Muscle of leg (tissue), 11 donors: ENCODE measurements around the gene MAP4K5. TPM values are rescaled to one million over a fixed set of nuclear protein-coding genes. Genes with fewer than 3 reads are reported as not detected.
"Not testable (repeated sequence)": the region's sequence is repeated elsewhere in the genome, so short reads cannot be mapped to it uniquely, and the experiment has no call there.

Source experiments
- DNase-seq: peaks from one replicate; pipeline ENCODE4 v3.0.0; 2013
- H3K27ac ChIP-seq: one replicate; pipeline ENCODE4 v1.5.1; 2013; ENCODE audit warnings: mild to moderate bottlenecking, low read length, control low read depth
- H3K27me3 ChIP-seq: one replicate; pipeline ENCODE4 v1.6.1; 2013; ENCODE audit warnings: low read length; ENCODE audit not compliant: control insufficient read depth, insufficient read depth
- H3K36me3 ChIP-seq: one replicate; pipeline ENCODE4 v1.6.1; 2013; ENCODE audit warnings: low read length; ENCODE audit not compliant: control insufficient read depth, insufficient read depth
- H3K4me1 ChIP-seq: one replicate; pipeline ENCODE4 v1.6.1; 2013; ENCODE audit warnings: low read length; ENCODE audit not compliant: control insufficient read depth, insufficient read depth
- H3K4me3 ChIP-seq: one replicate; pipeline ENCODE4 v1.5.1; 2013; ENCODE audit warnings: low read length, control low read depth
- H3K9me3 ChIP-seq: replicated peaks from 2 replicates; pipeline ENCODE4 v1.6.1; 2013; ENCODE audit warnings: low read depth, low read length; ENCODE audit not compliant: control insufficient read depth
- WGBS: methylation state at CpG from one replicate; pipeline ENCODE4 v1.1.5; 2013; ENCODE audit warnings: missing lambda C conversion rate; ENCODE audit not compliant: insufficient coverage; 5-methylcytosine and 5-hydroxymethylcytosine counted together
- polyA plus RNA-seq, 8 donors: library from polyadenylated mRNA; unstranded; fragments of 120-200 nt; gene quantifications; one replicate each; pipeline versions ENCODE4 v1.2.1 to v1.2.3, GENCODE V29; 2013; ENCODE audit warnings: inconsistent platforms in 1 of 8, low replicate concordance in 1 of 8; ENCODE audit not compliant: insufficient read length in 8 of 8, insufficient read depth in 1 of 8
- total RNA-seq: library from RNA; stranded (reverse); fragments of 120-200 nt; gene quantifications from one replicate; pipeline ENCODE4 v1.2.4, GENCODE V29; 2013

The MAP4K5 gene
- total and polyA plus RNA-seq, 9 donors, result 19.7 to 40.9 (median 31.6) TPM

DNA sequence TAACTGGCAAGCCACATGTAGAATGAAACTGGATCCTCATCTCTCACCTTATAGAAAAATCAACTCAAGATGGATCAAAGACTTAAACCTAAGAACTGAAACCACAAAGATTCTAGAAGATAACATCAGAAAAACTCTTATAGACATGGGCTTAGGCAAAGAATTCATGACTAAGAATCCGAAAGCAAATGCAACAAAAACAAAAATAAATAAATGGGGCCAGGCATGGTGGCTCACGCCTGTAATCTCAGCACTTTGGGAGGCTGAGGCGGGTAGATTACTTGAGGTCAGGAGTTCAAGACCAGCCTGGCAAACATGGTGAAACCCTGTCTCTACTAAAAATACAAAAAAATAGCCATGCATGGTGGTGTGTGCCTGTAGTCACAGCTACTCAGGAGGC lies 20.4 kb upstream of the MAP4K5 start:
- H3K9me3 ChIP-seq, H3K4me1 ChIP-seq, H3K27me3 ChIP-seq, DNase-seq, H3K27ac ChIP-seq, H3K36me3 ChIP-seq, H3K4me3 ChIP-seq: not testable (repeated sequence)
- no CpG with 5 or more reads among the region's 3 CpGs for WGBS

DNA sequence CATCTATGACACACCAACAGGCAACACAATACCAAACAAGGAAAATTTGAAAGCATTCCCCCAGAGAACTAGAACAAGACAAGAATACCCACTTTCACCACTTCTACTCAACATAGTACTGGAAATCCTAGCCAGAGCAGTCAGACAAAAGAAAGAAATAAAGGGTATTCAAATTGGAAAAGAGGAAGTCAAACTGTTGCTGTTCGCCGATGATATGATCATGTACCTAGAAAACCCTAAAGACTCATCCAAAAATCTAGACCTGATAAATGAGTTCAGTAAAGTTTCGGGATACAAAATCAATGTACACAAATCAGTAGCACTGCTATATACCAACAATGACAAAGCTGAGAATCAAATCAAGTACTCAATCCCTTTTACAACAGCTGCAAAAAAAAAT lies 19.5 kb upstream of the MAP4K5 start:
- Histone ChIP-seq H3K27me3 (no peaks in the 10 kb centered on the region), H3K4me3 (no peak overlapping the region), H3K9me3 (no peaks in the 10 kb centered on the region), H3K27ac (no peak overlapping the region), H3K4me1 (no peaks in the 10 kb centered on the region), H3K36me3 (no peaks in the 10 kb centered on the region)
- no CpG with 5 or more reads among the region's 3 CpGs for WGBS
- DNase-seq, result no peak

DNA sequence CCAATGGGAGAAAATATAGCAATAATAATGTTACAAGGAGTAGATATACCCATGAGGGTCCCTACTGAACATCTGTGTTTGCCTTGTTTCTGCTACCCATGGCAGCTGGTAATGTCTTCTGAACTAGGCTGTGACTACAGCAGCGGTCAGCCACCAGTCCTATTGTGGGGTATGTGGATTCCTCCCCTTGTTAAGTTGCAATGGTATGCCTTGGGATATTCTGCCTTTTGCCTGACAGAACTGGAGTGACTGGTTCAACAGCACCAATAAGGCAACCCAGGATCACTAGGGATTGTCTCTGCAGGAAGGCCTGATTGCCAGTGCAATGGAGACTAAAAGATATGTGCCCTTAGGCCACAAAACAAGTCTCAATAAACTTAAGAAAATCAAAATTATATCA lies 17.9 kb upstream of the MAP4K5 start:
- no peak overlapping the region for H3K4me3 ChIP-seq
- no peaks in the 10 kb centered on the region for H3K27me3 ChIP-seq
- H3K36me3 ChIP-seq, result no peaks in the 10 kb centered on the region
- DNase-seq, result no peak
- H3K27ac ChIP-seq, result no peak overlapping the region
- WGBS, result 100% methylated on average over 1 of the region's 1 CpG
- H3K9me3 ChIP-seq, result no peaks in the 10 kb centered on the region
- H3K4me1 ChIP-seq, result no peaks in the 10 kb centered on the region

DNA sequence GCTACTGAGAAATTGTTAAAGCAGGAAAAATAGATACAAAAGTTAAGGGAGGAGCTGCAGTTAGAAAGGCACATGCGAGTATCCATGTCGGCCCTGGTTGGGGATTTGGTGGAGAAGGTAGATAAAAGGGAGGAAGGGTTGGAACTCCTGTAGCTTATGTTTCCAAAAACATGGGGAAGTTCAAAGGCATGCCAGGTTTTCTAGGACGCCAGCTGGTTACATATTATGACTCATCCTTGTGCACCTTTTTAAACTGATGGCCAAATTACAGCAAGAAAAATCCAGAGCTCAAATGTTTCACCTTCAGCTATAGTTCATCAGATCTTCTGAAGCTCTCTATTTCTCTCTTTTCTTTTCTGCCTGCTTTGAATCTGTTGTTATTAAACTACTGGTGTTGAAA lies 13.2 kb upstream of the MAP4K5 start:
- WGBS, result 50% methylated on average over 2 of the region's 3 CpGs

DNA sequence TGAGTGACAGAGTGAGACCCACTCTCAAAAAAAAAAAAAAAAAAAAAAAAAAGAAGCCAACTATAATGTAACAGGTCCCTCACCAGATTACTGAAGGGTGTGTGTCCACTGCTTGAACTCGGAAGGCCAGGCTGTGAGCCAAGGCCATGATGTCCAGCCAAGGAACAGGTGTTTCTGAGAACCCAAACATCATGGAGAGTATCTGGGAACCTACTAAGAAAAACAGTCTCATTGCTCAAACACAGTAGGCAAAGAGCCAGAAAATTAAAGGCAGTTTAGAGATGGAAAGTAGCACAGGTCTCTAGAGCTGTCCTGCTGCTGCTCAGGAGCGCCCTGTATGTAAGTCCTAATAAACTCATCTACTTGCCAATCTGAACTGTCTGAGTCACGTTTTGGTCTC lies 12.5 kb upstream of the MAP4K5 start:
- Histone ChIP-seq H3K36me3 (no peaks in the 10 kb centered on the region), H3K4me1 (no peaks in the 10 kb centered on the region), H3K27ac (no peak overlapping the region), H3K4me3 (no peak overlapping the region), H3K9me3 (no peaks in the 10 kb centered on the region), H3K27me3 (no peaks in the 10 kb centered on the region)
- WGBS, result no CpG with 5 or more reads among the region's 3 CpGs
- peak; percentile 44 for DNase-seq

More for the DNA sequence above, 13.2 kb upstream of the MAP4K5 start:
- Histone ChIP-seq H3K4me3 (no peak overlapping the region), H3K9me3 (no peaks in the 10 kb centered on the region), H3K4me1 (no peaks in the 10 kb centered on the region), H3K27me3 (no peaks in the 10 kb centered on the region), H3K27ac (no peak overlapping the region), H3K36me3 (no peaks in the 10 kb centered on the region)
- peak; percentile 23 for DNase-seq

DNA sequence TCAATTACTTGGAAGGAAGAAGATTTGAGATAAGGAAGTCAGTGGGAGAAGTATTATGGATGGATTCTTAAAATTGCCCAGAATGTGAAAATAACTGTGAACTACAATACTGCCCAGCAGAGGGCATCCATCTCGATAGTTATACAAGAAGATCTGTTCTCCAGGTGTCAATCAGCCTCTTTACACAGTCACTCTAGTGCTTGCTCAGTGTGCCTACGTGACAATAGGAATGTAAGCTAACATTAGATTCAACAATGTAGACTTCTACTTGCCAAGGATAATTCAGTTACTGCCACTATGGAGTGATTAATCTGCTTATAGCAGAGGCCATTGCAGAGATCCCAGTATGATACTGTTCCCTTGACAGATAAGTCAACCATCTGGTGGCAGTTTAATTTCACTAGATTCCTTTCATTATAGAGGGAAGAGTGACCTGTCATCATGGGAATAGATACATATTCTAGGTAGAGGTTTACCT lies 10.6 kb upstream of the MAP4K5 start:
- peak; percentile 46 for DNase-seq
- Histone ChIP-seq H3K27ac (no peak overlapping the region), H3K4me1 (no peaks in the 10 kb centered on the region), H3K9me3 (no peaks in the 10 kb centered on the region), H3K27me3 (no peaks in the 10 kb centered on the region), H3K4me3 (no peak overlapping the region), H3K36me3 (no peaks in the 10 kb centered on the region)
- no CpG with 5 or more reads among the region's 2 CpGs for WGBS

DNA sequence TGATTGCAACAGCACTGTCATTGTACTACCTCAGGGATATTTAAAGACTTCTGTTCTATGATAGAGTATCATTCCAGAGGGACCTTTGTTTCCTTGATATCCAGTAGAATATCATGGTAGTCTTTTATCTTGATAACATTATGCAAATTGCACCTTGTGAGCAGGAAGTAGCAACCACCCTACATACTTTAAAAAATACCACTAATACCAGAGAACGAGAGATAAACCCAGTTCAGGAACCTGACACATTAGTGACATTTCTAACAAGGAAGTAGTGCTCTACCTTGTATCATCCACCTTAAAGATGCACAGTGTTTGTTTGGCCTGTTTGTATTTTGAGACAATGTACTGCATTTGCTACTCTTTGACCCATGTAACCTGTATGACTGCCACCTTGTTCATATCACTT lies 8.8 kb upstream of the MAP4K5 start:
- Histone ChIP-seq H3K27ac (no peak overlapping the region), H3K4me3 (no peak overlapping the region), H3K9me3 (no peaks in the 10 kb centered on the region), H3K36me3 (no peaks in the 10 kb centered on the region), H3K4me1 (no peaks in the 10 kb centered on the region), H3K27me3 (no peaks in the 10 kb centered on the region)
- no peak for DNase-seq
- WGBS, result no CpG with 5 or more reads among the region's 1 CpG

DNA sequence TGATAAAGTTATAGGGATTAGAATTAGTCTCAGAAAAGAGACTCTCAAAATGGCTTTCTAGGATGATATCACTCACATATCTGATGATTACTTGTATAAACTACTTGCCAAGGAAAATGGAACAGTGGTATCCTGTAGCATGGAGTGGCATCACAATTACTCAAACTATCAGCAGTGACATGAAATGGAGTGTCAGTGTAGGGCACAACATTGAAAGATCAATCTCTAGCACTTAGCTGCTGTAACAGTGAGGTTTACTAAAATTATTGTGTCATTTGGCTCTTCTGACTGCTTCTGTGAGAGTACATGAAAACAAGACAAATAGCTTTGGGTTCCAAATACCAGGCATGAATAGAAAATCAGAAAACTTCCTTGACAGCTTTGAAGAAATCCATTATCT lies 6.7 kb upstream of the MAP4K5 start:
- no peak for DNase-seq
- no peaks in the 10 kb centered on the region for H3K4me1 ChIP-seq
- H3K4me3 ChIP-seq, result no peak overlapping the region
- H3K27me3 ChIP-seq, result no peaks in the 10 kb centered on the region
- H3K27ac ChIP-seq, result no peak overlapping the region
- no peaks in the 10 kb centered on the region for H3K36me3 ChIP-seq
- H3K9me3 ChIP-seq, result no peaks in the 10 kb centered on the region

DNA sequence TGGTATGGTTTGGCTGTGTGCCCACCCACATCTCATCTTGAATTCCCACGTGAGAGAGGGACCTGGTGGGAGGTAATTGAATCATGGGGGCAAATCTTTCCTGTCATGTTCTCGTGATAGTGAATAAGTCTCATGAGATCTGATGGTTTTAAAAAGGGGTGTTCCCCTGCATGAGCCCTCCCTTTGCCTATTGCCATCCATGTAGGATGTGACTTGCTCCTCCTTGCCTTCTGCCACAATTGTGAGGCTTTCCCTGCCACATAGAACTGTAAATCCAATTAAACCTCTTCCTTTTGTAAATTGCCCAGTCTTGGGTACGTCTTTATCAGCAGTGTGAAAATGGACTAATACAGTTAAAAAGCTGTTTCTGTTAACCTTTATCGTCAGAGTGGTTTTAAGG lies 5.7 kb upstream of the MAP4K5 start:
- not testable (repeated sequence) for H3K4me3 ChIP-seq, DNase-seq, H3K27me3 ChIP-seq, H3K27ac ChIP-seq, H3K4me1 ChIP-seq, H3K36me3 ChIP-seq, H3K9me3 ChIP-seq
- no CpG with 5 or more reads among the region's 4 CpGs for WGBS

DNA sequence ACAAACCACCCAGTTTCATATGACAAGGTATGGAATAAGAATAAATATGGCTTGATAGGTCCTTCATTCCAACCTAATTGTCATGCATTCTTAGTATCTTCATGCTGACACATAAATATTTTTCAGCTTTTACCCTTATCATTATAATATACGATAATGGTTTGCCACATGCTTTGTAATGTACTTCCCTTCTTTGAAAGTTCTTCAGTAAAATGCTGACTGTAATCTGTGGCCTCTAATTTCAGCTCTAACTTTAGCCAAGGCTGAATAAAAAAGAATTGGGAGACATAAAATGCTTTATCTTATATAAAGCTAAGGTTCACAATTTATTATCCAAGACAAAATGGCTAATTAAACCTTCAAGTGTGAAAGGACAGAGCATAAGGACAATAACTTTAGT lies 2.6 kb upstream of the MAP4K5 start:
- Histone ChIP-seq H3K4me1 (peaks cover 6% of the 10 kb centered on the region), H3K4me3 (no peak overlapping the region), H3K9me3 (no peaks in the 10 kb centered on the region), H3K27ac (no peak overlapping the region), H3K36me3 (no peaks in the 10 kb centered on the region), H3K27me3 (no peaks in the 10 kb centered on the region)
- DNase-seq, result no peak
- WGBS, result no CpG with 5 or more reads among the region's 1 CpG

DNA sequence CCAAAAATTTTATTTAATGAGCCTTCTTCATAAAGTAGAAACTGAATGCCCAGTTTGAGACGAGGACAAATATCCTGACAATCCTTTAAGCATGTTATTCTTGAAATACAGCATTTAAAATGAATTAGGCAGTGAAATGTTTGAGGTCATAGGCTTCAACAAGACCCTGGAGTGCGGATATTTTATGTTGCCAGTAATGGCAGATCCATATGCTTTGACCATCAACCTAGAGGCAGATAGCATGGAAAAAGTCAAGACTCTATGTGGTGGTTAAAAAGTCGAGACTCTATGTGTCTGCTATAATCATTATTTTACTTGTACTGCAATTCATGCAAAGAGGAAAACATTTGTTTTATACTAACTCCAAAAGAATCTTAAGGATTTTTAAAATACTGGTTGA lies 2.0 kb upstream of the MAP4K5 start:
- H3K36me3 ChIP-seq, result no peaks in the 10 kb centered on the region
- no CpG with 5 or more reads among the region's 3 CpGs for WGBS
- H3K4me3 ChIP-seq, result no peak overlapping the region
- no peaks in the 10 kb centered on the region for H3K9me3 ChIP-seq
- H3K4me1 ChIP-seq, result peaks cover 9% of the 10 kb centered on the region
- peak; percentile 87 for DNase-seq
- H3K27ac ChIP-seq, result no peak overlapping the region
- no peaks in the 10 kb centered on the region for H3K27me3 ChIP-seq
